DMS114 treated with DMSO at 0.1 percent for 48 hours (cell line): Measurements from ENCODE around the gene NUP210.
"Not testable (repeated sequence)": the region's sequence is repeated elsewhere in the genome, so short reads cannot be mapped to it uniquely, and the experiment has no call there.

ENCODE experiments used
- DNase-seq: peaks from one replicate; lab custom pipeline; 2025; ENCODE audit not compliant: unreplicated experiment; lab: John Stamatoyannopoulos, UW

The NUP210 gene

GRCh38 chr3:13420045-13420830, at the start of gene NUP210:
Gene NUP210, minus strand, starts transcription at chr3:13420322. Its CDS starts 96 bp downstream, at chr3:13420226.
- DNase-seq = no peak

- DNase-seq = no peak
Measured at GRCh38 chr3:13466781-13467180, 46.7 kb upstream of the NUP210 start.

GRCh38 chr3:13465236-13465873, 45.2 kb upstream of the NUP210 start:
- no peak for DNase-seq

- no peak for DNase-seq
Measured at GRCh38 chr3:13463618-13464400, 43.7 kb upstream of the NUP210 start.

DNA sequence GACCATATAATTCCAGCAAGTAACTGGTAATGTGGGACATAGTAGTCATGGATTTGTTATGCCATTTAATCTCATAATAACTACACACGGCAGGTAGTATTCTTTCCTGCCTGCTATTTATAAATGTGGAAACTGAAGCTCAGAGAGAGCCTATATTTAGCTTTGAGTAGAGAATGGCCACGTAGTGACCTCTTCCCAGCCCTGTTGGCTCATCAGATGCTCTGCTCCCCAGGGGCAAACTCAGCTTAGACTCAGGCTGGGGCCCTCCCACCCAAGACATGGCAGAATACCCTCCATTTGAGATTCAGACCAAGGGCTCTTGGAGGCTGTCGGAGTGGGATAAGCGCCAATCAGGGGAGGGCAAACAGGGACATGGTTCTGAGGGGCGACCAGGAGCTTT, 42.7 kb upstream of the NUP210 start:
- DNase-seq = no peak

GRCh38 chr3:13462125-13462629, 42.1 kb upstream of the NUP210 start:
- no peak for DNase-seq

DNA sequence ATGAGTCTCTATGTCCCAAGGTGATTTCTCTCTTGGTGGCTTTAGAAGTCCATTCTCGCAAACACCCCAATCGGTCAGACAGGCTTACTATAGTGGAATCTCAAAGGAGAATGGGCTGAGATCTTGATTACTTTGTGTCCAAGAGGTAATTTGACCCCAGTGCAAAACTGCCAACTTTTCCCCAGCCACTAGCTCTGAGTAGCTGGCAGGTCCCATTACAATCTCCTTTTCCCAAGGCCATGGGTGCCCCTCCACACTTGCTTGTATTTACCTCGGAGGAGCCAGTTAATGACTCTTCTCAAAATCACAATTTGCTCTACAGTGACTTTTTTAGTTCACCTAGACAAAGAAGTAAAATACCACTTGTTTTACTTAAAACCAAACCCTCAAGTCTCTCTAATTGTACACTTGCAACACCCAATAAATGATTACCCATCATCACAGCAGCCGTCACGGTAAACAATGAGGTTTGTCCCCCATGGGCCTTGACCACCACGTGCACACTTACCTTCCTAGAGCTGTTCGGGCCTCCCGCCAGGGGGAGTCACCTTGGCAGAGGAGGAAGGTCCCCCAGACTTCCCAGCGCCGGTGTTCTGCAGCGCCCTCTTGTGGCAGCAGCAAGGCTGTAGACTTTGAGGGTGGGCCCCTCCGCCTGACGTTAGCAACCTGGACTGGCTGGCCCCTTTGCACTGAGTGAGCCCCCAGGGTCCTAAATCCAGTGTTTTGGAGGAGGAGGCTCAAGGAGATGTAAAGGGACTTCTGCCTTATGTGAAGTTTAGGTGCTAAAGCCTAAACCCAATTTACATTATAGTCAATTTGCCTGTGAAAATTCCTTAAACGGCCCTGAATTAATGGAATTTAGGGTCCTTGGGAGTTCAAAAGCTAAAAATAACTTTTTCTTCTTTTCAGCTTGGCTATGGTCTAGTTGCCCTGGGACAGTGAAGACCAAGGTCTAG, 41.3 kb upstream of the NUP210 start:
- peak; percentile 11 for DNase-seq

GRCh38 chr3:13460341-13460736, 40.2 kb upstream of the NUP210 start:
- DNase-seq = no peak

DNA sequence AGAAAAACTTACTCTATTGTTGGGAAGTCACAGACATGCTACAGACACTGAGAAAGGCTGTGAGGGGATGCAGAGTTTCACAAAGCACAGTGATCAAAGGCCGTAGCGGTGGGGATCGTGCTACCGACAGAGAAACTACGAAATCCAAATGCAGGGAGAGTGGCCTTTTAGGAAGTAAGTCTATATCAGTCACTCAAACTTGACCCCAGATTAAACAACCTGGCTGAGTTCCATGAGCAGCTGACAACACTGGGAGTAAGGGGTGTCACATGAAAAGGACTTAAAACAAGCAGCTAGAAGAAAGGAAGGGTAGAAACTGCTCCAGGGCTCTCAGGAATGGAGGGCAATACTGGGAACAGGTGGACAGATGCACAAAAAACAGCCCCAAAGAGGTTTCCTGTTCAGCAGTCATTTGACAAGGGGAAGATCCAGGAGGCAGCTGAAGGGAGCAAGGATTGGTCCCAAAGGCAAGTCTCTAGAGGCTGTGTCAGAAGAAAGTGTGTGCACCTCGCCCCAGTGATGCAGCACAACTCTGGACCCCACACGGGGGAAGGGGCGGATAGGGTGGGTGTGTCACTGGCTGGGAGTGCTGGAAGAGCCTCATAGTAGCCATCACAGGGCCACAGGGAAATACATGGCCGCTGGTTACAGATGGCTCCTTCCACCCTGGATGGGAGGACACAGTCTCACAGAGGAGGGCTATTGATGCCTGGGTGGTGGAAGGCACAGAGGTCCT, 39.7 kb upstream of the NUP210 start:
- no peak for DNase-seq

DNA sequence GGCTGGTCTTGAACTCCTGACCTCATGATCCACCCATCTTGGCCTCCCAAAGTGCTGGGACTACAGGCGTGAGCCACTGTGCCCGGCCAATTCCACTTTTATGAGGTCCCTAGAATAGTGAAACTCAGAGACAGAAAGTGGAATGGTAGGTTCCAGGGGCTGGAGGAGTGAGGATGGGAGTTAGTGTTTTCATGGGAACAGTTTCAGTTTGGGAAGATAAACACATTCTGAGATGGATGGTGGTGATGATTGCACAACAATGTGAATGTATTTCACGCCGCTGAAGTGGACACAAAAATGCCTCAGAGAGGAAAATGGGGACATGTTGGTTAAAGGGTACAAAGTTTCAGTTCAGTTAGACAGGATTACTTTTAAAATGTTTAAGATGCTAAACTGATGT, 37.5 kb upstream of the NUP210 start:
- DNase-seq = no peak

- no peak for DNase-seq
Measured at GRCh38 chr3:13455644-13456043, 35.5 kb upstream of the NUP210 start.

DNA sequence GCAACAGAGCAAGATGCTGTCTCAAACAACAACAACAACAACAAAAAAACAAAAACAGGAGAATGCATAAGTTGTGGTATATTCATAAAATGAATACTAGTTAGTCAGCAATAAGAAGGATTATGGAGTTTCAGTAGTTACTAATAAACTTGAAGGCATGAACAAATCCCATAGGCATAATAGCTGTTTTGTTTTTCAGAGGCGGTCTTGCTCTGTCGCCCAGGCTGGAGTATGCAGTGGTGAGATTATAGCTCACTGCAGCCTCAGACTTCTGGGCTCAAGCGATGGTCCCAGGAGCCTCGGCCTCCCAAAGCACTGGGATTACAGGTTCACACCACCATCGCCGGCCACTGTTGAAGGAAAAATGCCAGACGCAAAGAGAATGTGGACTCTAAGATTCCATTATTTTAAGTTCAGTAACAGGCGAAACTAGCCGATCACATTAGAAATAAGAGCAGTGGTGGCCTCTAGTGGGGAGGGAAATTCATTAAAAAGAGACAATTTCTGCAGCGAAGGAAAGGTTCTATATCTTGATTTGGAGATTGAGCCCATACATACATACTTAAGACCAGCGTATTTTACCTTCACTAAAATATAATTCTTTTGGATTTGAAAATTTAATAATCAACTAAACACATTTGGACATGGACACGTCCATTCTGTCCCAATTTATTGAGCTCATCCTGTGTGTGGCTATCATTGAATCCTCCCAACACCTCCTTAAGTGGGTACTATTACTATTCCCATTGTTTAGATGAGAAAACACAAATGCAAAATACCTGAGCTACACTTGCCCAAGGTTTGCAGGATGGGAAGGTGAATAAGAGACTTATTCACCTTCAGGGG, 32.6 kb upstream of the NUP210 start:
- DNase-seq = peak; percentile 78

DNA sequence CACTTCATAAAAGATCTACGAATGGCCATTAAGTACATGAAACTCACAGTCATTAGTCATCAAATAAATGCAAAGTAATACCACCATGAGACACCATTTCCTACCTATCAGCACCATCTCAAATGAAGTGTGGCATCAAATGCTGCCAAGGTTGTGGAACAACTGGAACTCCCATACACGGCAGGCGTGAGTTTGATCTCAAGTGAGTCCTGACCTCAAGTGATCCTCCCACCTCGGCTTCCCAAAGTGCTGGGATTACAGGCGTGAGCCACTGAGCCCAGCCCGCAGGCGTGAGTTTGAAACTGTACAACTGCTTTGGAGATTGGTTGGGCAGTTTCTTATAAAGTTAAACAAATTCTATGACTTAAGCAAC, 31.2 kb upstream of the NUP210 start:
- DNase-seq = no peak

GRCh38 chr3:13442882-13443281, 22.8 kb upstream of the NUP210 start:
- not testable (repeated sequence) for DNase-seq

GRCh38 chr3:13440204-13440817, 20.2 kb upstream of the NUP210 start:
- no peak for DNase-seq

DNA sequence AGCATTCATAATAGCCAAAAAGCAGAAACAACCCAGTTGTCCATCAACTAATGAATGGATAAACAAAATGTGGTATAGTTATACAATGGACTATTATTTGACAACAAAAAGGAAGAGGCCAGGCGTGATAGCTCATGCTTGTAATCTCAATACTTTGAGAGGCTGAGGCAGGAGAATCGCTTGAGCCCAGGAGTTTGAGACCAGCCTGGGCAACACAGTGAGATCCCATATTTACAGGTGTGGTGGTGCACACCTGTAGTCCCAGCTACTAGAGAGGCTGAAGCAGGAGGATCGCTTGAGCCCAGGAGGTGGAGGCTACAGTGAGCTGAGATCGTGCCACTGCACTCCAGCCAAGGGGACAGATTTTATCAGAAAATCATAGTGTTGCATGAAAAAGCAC, 16.1 kb upstream of the NUP210 start:
- DNase-seq = not testable (repeated sequence)

GRCh38 chr3:13433912-13434311, 13.8 kb upstream of the NUP210 start:
- DNase-seq = no peak

DNA sequence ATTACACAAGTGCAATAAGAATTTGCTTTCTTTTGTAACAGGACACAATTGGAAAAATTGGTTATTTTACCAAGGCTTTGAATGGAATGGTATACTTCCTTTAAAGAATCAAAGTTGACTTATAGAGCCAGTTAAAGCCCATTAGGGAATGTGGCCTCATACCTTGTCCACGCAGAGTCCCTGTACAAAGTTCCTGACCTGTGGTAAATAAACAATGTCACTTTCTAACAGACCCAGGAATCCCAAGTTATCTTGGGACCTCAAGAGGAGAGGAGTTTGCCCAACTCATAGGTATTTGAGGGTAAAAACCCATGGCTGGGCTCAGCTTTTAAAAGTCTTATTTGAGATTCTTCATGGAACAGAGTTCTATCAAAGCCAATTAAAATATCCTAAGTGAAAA, 12.0 kb upstream of the NUP210 start:
- DNase-seq = no peak
